ENCODE measurements around the gene ITPA. TPM values are rescaled to one million over a fixed set of nuclear protein-coding genes. Genes with fewer than 3 reads are reported as not detected.
A peak's percentile ranks its signal among the peaks of the same experiment; 100 is the strongest.

ITPA gene
- total and polyA plus RNA-seq, 2 of the 8 experiments (the other 6 are each of a cell fraction or from before 2014, with no cell fraction given): 88.2 to 94.0 TPM

GRCh38 chr20:3172933-3173609 is 36.2 kb upstream of the ITPA start, which contains the start of gene LZTS3 (continued):
- TF ChIP-seq MAFK (IDR thresholded peaks at IDR 0.05; ENCODE audit: low read depth, low read length): no peak
- TF ChIP-seq GABPA (IDR thresholded peaks at IDR 0.05; ENCODE audit: borderline replicate concordance, insufficient read depth, low read length): no peak
- TF ChIP-seq GTF2F1 (IDR thresholded peaks at IDR 0.05; ENCODE audit: borderline replicate concordance, low read depth, low read length): no peak
- TF ChIP-seq CBX8 (IDR thresholded peaks at IDR 0.05; ENCODE audit: borderline replicate concordance, low read depth, low read length): no peak
- TF ChIP-seq TAF1 (IDR thresholded peaks at IDR 0.05; ENCODE audit: low read depth, low read length): peak; percentile 41; the same call in 1 of the 2 replicates
- peak; percentile 22; the same call in 1 of the 2 replicates for TF ChIP-seq TEAD4 (IDR thresholded peaks at IDR 0.05; ENCODE audit: low read depth, low read length)
- peak in 1 of 2 experiments; percentile 17; a peak in 1 of 4 replicates for TF ChIP-seq HDAC2 (IDR thresholded peaks at IDR 0.05; ENCODE audit: borderline replicate concordance in 1 of 2, low read depth in 2 of 2, low read length in 2 of 2)
- TF ChIP-seq CBX5 (IDR thresholded peaks at IDR 0.05; ENCODE audit: low read depth, low read length): no peak
- peak; percentile 55; the same call in 1 of the 2 replicates for TF ChIP-seq SP1 (IDR thresholded peaks at IDR 0.05; ENCODE audit: low read depth, low read length)
- TF ChIP-seq CEBPB (IDR thresholded peaks at IDR 0.05; ENCODE audit: low read depth, low read length): no peak; the same call in 1 of the 2 replicates
- no peak for TF ChIP-seq NANOG (IDR thresholded peaks at IDR 0.05; ENCODE audit: insufficient read depth, low read depth, low read length, poor library complexity, severe bottlenecking)
- TF ChIP-seq FOSL1 (IDR thresholded peaks at IDR 0.05; ENCODE audit: insufficient read depth, low read depth, low read length): no peak
- no peak for TF ChIP-seq BCL11A (IDR thresholded peaks at IDR 0.05; ENCODE audit: low read depth in 2 of 2, low read length in 2 of 2)
- TF ChIP-seq SP4 (IDR thresholded peaks at IDR 0.05; ENCODE audit: low read length): peak; percentile 12; the same call in 1 of the 2 replicates
